Transverse colon (tissue), 4 donors: Measurements from ENCODE around the gene SVOP. TPM values are rescaled to one million over a fixed set of nuclear protein-coding genes. Genes with fewer than 3 reads are reported as not detected.

Source experiments
- DNase-seq: peaks from one replicate; pipeline ENCODE4 v3.0.0-alpha.2; 2019
- H3K27ac ChIP-seq, 4 donors: fragments of 200-600 bp; sonication (generic); 2 replicates each; pipeline ENCODE4 v1.5.1; 2016 to 2018; ENCODE audit warnings: inconsistent platforms in 4 of 4
- H3K27me3 ChIP-seq: fragments of 200-600 bp; sonication (generic); 2 replicates; pipeline ENCODE4 v1.5.1; 2017; ENCODE audit warnings: inconsistent platforms
- H3K36me3 ChIP-seq, 4 donors: fragments of 200-600 bp; sonication (generic); 2 replicates each; pipeline ENCODE4 v1.5.1; 2017 to 2019; ENCODE audit warnings: inconsistent platforms in 4 of 4
- H3K4me1 ChIP-seq, 4 donors: fragments of 200-600 bp; sonication (generic); 2 replicates each; pipeline ENCODE4 v1.5.1; 2017 to 2020; ENCODE audit warnings: inconsistent platforms in 4 of 4
- H3K4me3 ChIP-seq, 4 donors: fragments of 200-600 bp; sonication (generic); 1 replicate in 1 of 4; 2 replicates in 3 of 4; pipeline versions ENCODE4 v1.5.1 to v1.6.1; 2017 to 2019; ENCODE audit warnings: inconsistent platforms in 4 of 4
- H3K9me3 ChIP-seq, 2 donors: fragments of 200-600 bp; sonication (generic); 2 replicates each; pipeline ENCODE4 v1.5.1; 2017 to 2019; ENCODE audit warnings: inconsistent platforms in 2 of 2
- CTCF ChIP-seq, 5 experiments: fragments of 200-600 bp in 3 of 5; fragments of 450-650 bp in 2 of 5; sonication (generic) in 3 of 5; IDR thresholded peaks; 1 replicate in 2 of 5; 2 replicates in 3 of 5; pipeline ENCODE4 v1.5.1; 2016 to 2017; ENCODE audit warnings: antibody characterized with exemption in 5 of 5, inconsistent platforms in 3 of 5, mild to moderate bottlenecking in 2 of 5, moderate library complexity in 1 of 5
- EP300 ChIP-seq: sonication (generic); formaldehyde crosslinking; IDR thresholded peaks from one replicate; pipeline ENCODE4 v1.6.1; 2017; ENCODE audit warnings: antibody characterized with exemption, low read depth
- POLR2A ChIP-seq: fragments of 450-650 bp; IDR thresholded peaks from one replicate; pipeline ENCODE4 v1.6.1; 2016; ENCODE audit warnings: antibody characterized with exemption, mild to moderate bottlenecking, moderate library complexity
- POLR2AphosphoS5 ChIP-seq, 3 donors: sonication (generic); formaldehyde crosslinking; IDR thresholded peaks; one replicate each; pipeline ENCODE4 v1.6.1; 2016; ENCODE audit warnings: antibody characterized with exemption in 3 of 3
- WGBS, 2 donors: methylation state at CpG; one replicate each; pipeline ENCODE4 v1.1.5; 2018; ENCODE audit warnings: low coverage in 1 of 2; 5-methylcytosine and 5-hydroxymethylcytosine counted together
- in situ Hi-C, 4 donors: fragments of 200-750 bp; cut with MboI; loops; one replicate each; pipeline versions ENCODE4 v1.15.0 to v1.15.1; 2017; ENCODE audit warnings: low sequenced_read_pairs in 3 of 4, low pct_ligation_motif_present in 1 of 4, low pct_unique_long_range_greater_than_20kb in 1 of 4
- intact Hi-C: fragments of 100-400 bp; cut with DNase I; formaldehyde crosslinking; loops from one replicate; pipeline ENCODE4 v1.15.1; 2023; ENCODE audit warnings: low total_unique reads
- total RNA-seq, 4 donors: library from RNA; depleted of rRNA; stranded (reverse); fragments of >200 nt; gene quantifications; one replicate each; pipeline ENCODE4 v1.1.0, GENCODE V29; 2016

Gene SVOP
- total RNA-seq, 4 donors from 2014 or later = 0.16 to 0.55 TPM; not detected in 2

- no peaks in the 10 kb centered on the region for H3K27me3 ChIP-seq
- no peak for DNase-seq
- no peaks in the 10 kb centered on the region for H3K36me3 ChIP-seq
- no peaks in the 10 kb centered on the region for H3K9me3 ChIP-seq
- H3K27ac ChIP-seq = no peak overlapping the region
- H3K4me3 ChIP-seq = no peak overlapping the region
- in situ Hi-C loops = no loop called here
- TF ChIP-seq CTCF (IDR thresholded peaks at IDR 0.05) (no peak), EP300 (no peak), POLR2AphosphoS5 (IDR thresholded peaks at IDR 0.05) (no peak), POLR2A (no peak)
- intact Hi-C loops = no loop called here
- WGBS, 2 donors = 66 to 79% methylated on average over 3 to 8 of the region's 8 CpGs
- H3K4me1 ChIP-seq = peaks cover 0 to 5% (median 2%) of the 10 kb centered on the region in 4 donors
Observed at GRCh38 chr12:109016016-109016415, 4.9 kb downstream of the SVOP start.

- Histone ChIP-seq H3K9me3 (no peaks in the 10 kb centered on the region), H3K4me3 (no peak overlapping the region), H3K27me3 (no peaks in the 10 kb centered on the region), H3K4me1 (no peaks in the 10 kb centered on the region), H3K36me3 (no peaks in the 10 kb centered on the region), H3K27ac (no peak overlapping the region)
- TF ChIP-seq EP300 = no peak
- no peak for TF ChIP-seq POLR2AphosphoS5 (IDR thresholded peaks at IDR 0.05)
- TF ChIP-seq CTCF (IDR thresholded peaks at IDR 0.05) = no peak
- no peak for DNase-seq
- intact Hi-C loops (no loop called here), in situ Hi-C loops (no loop called here)
- 88 to 96% methylated on average over 5 to 6 of the region's 6 CpGs for WGBS, 2 donors
Observed at GRCh38 chr12:109014984-109015765, 5.7 kb downstream of the SVOP start.

- Histone ChIP-seq H3K27ac (no peak overlapping the region), H3K9me3 (no peaks in the 10 kb centered on the region), H3K4me1 (no peaks in the 10 kb centered on the region), H3K27me3 (no peaks in the 10 kb centered on the region), H3K36me3 (no peaks in the 10 kb centered on the region), H3K4me3 (no peak overlapping the region)
- no peak for DNase-seq
- intact Hi-C loops = no loop called here
- in situ Hi-C loops = no loop called here
- 40 to 43% methylated on average over 1 to 2 of the region's 2 CpGs for WGBS, 2 donors
- TF ChIP-seq EP300 = no peak
- TF ChIP-seq POLR2A = no peak
- TF ChIP-seq POLR2AphosphoS5 (IDR thresholded peaks at IDR 0.05) = no peak
- TF ChIP-seq CTCF (IDR thresholded peaks at IDR 0.05) = no peak
Observed at GRCh38 chr12:109010259-109010658, 10.6 kb downstream of the SVOP start.

- no peaks in the 10 kb centered on the region for H3K36me3 ChIP-seq
- no peak overlapping the region for H3K27ac ChIP-seq
- H3K4me3 ChIP-seq = no peak overlapping the region
- TF ChIP-seq POLR2AphosphoS5 (IDR thresholded peaks at IDR 0.05) (no peak), EP300 (no peak), CTCF (IDR thresholded peaks at IDR 0.05) (no peak), POLR2A (no peak)
- intact Hi-C loops = no loop called here
- 71 to 96% methylated on average over 1 of the region's 1 CpG for WGBS, 2 donors
- no peaks in the 10 kb centered on the region for H3K4me1 ChIP-seq
- H3K27me3 ChIP-seq = no peaks in the 10 kb centered on the region
- DNase-seq = no peak
- no peaks in the 10 kb centered on the region for H3K9me3 ChIP-seq
- in situ Hi-C loops = no loop called here
Observed at GRCh38 chr12:109009766-109010165, 11.1 kb downstream of the SVOP start.
